ENCODE results near the gene NPAS2. TPM values are rescaled to one million over a fixed set of nuclear protein-coding genes. Genes with fewer than 3 reads are reported as not detected.

Gene NPAS2
- polyA plus RNA-seq, 2 donors: 62.7 to 70.0 TPM

DNA sequence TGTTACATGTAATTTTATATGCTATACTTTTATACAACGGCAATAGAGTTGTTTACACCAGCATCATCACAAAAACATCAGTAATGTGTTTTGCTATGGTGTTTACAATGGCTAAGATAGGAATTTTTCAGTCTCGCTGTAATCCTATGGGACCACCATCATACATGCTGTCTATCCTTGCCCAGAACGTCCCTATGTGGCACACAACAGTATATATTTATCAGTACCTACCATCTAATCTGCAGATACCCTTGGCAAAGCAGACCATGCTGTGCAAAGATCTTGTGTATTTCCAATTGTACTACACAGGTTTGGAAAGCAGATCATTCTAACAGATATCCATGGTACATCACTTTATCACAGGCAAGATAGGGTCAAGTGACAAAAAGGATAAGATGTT is 197.4 kb downstream of the NPAS2 start:
- H3K27me3 ChIP-seq (ENCODE audit: control insufficient read depth in 1 of 2, insufficient read depth in 2 of 2, low read length in 2 of 2): no peaks in the 10 kb centered on the region
- H3K9me3 ChIP-seq (ENCODE audit: control insufficient read depth in 2 of 2, insufficient read depth in 1 of 2, low read depth in 1 of 2, low read length in 1 of 2): no peaks in the 10 kb centered on the region
- WGBS, 2 donors: 82 to 86% methylated on average over 3 of the region's 3 CpGs
- H3K27ac ChIP-seq (ENCODE audit: low read depth in 2 of 2, low read length in 1 of 2): no peak overlapping the region
- H3K4me3 ChIP-seq (ENCODE audit: low read depth in 1 of 2, low read length in 2 of 2): no peak overlapping the region
- H3K4me1 ChIP-seq (ENCODE audit: control insufficient read depth in 2 of 2, insufficient read depth in 2 of 2, low read length in 1 of 2): no peaks in the 10 kb centered on the region
- peaks cover 5 to 13% of the 10 kb centered on the region in 2 donors for H3K36me3 ChIP-seq (ENCODE audit: control insufficient read depth in 2 of 2, insufficient read depth in 2 of 2, low read length in 1 of 2)

DNA sequence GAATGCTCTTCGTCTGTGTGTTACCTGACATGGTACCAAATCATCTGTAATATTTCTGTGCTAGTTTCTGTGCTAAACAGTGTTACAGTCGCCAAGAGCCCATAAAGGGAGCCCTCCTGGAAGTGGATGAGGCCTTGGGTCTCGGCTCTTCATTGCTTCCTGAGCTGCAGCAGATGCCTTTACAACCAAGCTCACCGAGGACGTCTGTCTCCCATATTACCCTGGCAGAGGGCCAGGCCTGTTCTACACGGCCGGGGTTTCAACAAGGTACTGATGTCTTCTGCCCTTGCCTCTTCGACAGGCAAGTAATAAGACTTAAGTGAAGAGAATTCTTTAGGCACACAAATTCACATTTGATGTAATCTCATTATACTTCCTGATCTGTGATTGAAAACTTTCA is 199.0 kb downstream of the NPAS2 start:
- peaks cover 5 to 13% of the 10 kb centered on the region in 2 donors for H3K36me3 ChIP-seq (ENCODE audit: control insufficient read depth in 2 of 2, insufficient read depth in 2 of 2, low read length in 1 of 2)
- no peaks in the 10 kb centered on the region for H3K27me3 ChIP-seq (ENCODE audit: control insufficient read depth in 1 of 2, insufficient read depth in 2 of 2, low read length in 2 of 2)
- no peak overlapping the region for H3K27ac ChIP-seq (ENCODE audit: low read depth in 2 of 2, low read length in 1 of 2)
- WGBS, 2 donors: 69 to 72% methylated on average over 8 of the region's 8 CpGs
- no peaks in the 10 kb centered on the region for H3K9me3 ChIP-seq (ENCODE audit: control insufficient read depth in 2 of 2, insufficient read depth in 1 of 2, low read depth in 1 of 2, low read length in 1 of 2)
- H3K4me1 ChIP-seq (ENCODE audit: control insufficient read depth in 2 of 2, insufficient read depth in 2 of 2, low read length in 1 of 2): no peaks in the 10 kb centered on the region
- H3K4me3 ChIP-seq (ENCODE audit: low read depth in 1 of 2, low read length in 2 of 2): no peak overlapping the region

DNA sequence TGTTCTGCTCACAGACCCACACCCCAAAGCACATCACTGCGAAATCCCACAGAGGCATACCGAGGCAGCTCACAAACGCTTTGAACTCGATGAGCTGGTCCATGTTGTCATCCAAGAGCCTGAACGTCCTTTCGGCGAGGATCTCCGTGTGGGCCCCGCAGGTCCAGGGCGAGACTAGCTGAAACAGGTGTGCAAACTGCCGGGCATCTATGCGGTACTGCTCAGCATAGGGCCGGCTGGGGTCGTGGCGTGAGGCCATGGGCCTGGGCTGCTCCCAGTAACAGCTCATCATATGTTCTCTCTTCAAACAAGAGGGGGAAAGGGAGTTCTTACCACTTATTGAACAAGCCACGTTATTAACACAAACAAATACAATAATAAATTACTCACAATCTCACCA is 202.3 kb downstream of the NPAS2 start:
- 79 to 88% methylated on average over 16 of the region's 16 CpGs for WGBS, 2 donors

DNA sequence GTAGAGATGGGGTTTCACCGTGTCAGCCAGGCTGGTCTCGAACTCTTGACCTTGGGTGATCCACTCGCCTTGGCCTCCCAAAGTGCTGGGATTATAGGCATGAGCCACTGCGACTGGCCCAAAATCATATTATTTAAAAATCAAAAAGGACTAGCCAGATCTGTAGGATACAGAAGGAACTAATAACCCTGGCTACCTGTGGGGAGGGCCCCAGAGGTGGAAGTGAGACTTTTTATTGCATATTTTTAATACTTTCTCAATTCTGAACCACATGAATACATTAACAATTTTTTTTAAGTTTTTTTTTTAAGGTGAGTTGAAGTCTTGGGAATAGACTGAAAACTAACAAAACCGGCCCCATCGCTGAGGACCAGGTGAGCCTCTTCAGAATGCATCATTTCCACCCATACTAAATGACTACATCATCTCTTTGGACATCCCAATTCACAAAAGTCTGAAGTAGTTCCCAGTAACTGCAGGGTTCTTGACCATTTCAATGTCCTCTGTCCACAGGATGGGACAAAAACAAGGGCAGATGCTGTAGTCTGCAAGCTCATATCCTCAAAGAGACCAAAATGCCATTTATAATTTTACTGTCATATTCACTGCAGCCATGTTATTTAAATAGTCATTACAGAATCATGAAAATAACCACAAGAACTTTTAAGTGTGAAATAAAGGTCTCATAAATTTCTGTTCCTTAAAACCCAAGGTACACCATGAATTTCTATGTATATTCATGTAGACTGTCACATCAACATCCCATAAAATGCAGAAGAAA is 203.6 kb downstream of the NPAS2 start:
- Histone ChIP-seq H3K36me3 (ENCODE audit: control insufficient read depth in 2 of 2, insufficient read depth in 2 of 2, low read length in 1 of 2) (peaks cover 13 to 14% of the 10 kb centered on the region in 2 donors), H3K27ac (ENCODE audit: low read depth in 2 of 2, low read length in 1 of 2) (no peak overlapping the region)
- 94 to 97% methylated on average over 6 of the region's 6 CpGs for WGBS, 2 donors

More for the DNA sequence above, 202.3 kb downstream of the NPAS2 start:
- no peak overlapping the region for H3K4me3 ChIP-seq (ENCODE audit: low read depth in 1 of 2, low read length in 2 of 2)
- no peaks in the 10 kb centered on the region for H3K27me3 ChIP-seq (ENCODE audit: control insufficient read depth in 1 of 2, insufficient read depth in 2 of 2, low read length in 2 of 2)
- peaks cover 12 to 13% of the 10 kb centered on the region in 2 donors for H3K36me3 ChIP-seq (ENCODE audit: control insufficient read depth in 2 of 2, insufficient read depth in 2 of 2, low read length in 1 of 2)
- H3K9me3 ChIP-seq (ENCODE audit: control insufficient read depth in 2 of 2, insufficient read depth in 1 of 2, low read depth in 1 of 2, low read length in 1 of 2): no peaks in the 10 kb centered on the region
- no peaks in the 10 kb centered on the region for H3K4me1 ChIP-seq (ENCODE audit: control insufficient read depth in 2 of 2, insufficient read depth in 2 of 2, low read length in 1 of 2)
- H3K27ac ChIP-seq (ENCODE audit: low read depth in 2 of 2, low read length in 1 of 2): no peak overlapping the region

DNA sequence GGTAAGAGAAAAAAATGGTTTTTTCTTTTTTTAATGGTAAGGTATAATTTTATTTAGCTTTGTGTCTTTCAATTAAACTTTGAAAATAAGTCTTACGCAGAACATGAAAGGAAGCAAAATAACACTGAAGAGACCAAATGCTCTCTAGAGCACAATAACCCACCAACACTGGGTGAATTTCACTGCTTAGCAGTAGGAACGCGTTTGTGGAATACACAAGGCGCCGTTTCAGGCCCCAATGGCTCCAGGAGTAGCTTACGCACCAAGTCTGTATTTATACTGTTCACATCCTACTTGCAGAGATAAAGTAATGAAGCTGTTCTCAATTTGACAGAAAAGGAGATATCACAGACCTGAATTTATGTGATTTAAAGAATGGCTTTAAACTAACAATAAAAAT is 205.6 kb downstream of the NPAS2 start:
- Histone ChIP-seq H3K27me3 (ENCODE audit: control insufficient read depth in 1 of 2, insufficient read depth in 2 of 2, low read length in 2 of 2) (no peaks in the 10 kb centered on the region), H3K4me1 (ENCODE audit: control insufficient read depth in 2 of 2, insufficient read depth in 2 of 2, low read length in 1 of 2) (no peaks in the 10 kb centered on the region), H3K4me3 (ENCODE audit: low read depth in 1 of 2, low read length in 2 of 2) (no peak overlapping the region), H3K36me3 (ENCODE audit: control insufficient read depth in 2 of 2, insufficient read depth in 2 of 2, low read length in 1 of 2) (peaks cover 14 to 16% of the 10 kb centered on the region in 2 donors), H3K9me3 (ENCODE audit: control insufficient read depth in 2 of 2, insufficient read depth in 1 of 2, low read depth in 1 of 2, low read length in 1 of 2) (no peaks in the 10 kb centered on the region), H3K27ac (ENCODE audit: low read depth in 2 of 2, low read length in 1 of 2) (no peak overlapping the region)
- WGBS, 2 donors: 93% methylated on average over 6 of the region's 6 CpGs

More for the DNA sequence above, 203.6 kb downstream of the NPAS2 start:
- Histone ChIP-seq H3K4me3 (ENCODE audit: low read depth in 1 of 2, low read length in 2 of 2) (no peak overlapping the region), H3K27me3 (ENCODE audit: control insufficient read depth in 1 of 2, insufficient read depth in 2 of 2, low read length in 2 of 2) (no peaks in the 10 kb centered on the region), H3K9me3 (ENCODE audit: control insufficient read depth in 2 of 2, insufficient read depth in 1 of 2, low read depth in 1 of 2, low read length in 1 of 2) (no peaks in the 10 kb centered on the region), H3K4me1 (ENCODE audit: control insufficient read depth in 2 of 2, insufficient read depth in 2 of 2, low read length in 1 of 2) (no peaks in the 10 kb centered on the region)

DNA sequence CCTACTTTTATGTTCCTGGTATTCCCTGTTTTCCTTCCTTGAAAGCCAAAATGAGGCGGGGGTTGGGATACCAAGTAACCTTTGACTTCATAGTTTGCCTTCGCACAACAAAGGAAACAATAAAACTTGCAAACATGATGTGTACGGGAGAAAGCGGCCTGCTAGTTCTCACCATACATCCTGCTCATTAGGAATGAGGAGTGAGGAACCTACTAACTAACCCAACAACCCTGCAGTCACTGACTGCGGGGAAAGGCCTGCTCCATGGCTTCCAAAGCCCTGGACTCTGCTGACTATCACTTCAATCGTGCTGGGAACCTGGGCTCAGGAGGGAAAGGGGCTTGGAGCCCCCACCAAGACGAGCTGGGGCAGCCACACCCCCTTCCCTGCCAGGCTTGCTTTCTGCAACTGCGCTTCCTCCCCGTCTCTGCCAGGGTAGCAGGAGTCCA is 206.3 kb downstream of the NPAS2 start:
- 63 to 66% methylated on average over 9 of the region's 9 CpGs for WGBS, 2 donors
- peaks cover 13 to 19% of the 10 kb centered on the region in 2 donors for H3K36me3 ChIP-seq (ENCODE audit: control insufficient read depth in 2 of 2, insufficient read depth in 2 of 2, low read length in 1 of 2)

DNA sequence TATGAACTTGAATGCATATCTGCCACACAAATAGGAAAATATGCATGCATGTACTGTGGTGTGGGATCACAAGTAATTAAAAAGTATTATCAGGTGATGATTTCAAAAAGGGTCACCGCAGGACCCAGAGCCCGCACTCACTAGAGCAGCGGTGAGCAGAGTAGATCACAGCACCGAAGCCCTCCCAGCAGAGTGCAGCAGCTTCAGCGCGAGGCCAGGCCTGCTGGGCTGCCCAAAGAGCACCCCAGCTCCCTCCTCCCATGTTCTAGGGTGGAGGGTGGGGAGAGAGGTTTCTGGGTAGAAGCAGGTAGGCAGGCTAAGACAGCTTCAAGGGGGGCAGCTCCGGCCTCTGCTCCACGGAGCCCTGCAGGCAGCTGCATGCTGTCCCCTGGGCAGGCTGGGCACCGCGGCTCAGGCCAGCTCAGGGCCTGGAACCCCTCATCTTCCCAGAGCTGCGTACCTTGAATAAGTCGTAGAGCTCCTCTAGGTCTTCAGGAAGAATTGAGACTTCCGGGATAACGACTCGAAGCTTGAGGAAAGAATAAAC is 207.1 kb downstream of the NPAS2 start:
- Histone ChIP-seq H3K4me3 (ENCODE audit: low read depth in 1 of 2, low read length in 2 of 2) (no peak overlapping the region), H3K36me3 (ENCODE audit: control insufficient read depth in 2 of 2, insufficient read depth in 2 of 2, low read length in 1 of 2) (peaks cover 9 to 19% of the 10 kb centered on the region in 2 donors), H3K27me3 (ENCODE audit: control insufficient read depth in 1 of 2, insufficient read depth in 2 of 2, low read length in 2 of 2) (no peaks in the 10 kb centered on the region), H3K4me1 (ENCODE audit: control insufficient read depth in 2 of 2, insufficient read depth in 2 of 2, low read length in 1 of 2) (no peaks in the 10 kb centered on the region), H3K9me3 (ENCODE audit: control insufficient read depth in 2 of 2, insufficient read depth in 1 of 2, low read depth in 1 of 2, low read length in 1 of 2) (no peaks in the 10 kb centered on the region), H3K27ac (ENCODE audit: low read depth in 2 of 2, low read length in 1 of 2) (no peak overlapping the region)
- WGBS, 2 donors: 87 to 92% methylated on average over 15 of the region's 15 CpGs

More for the DNA sequence above, 206.3 kb downstream of the NPAS2 start:
- Histone ChIP-seq H3K9me3 (ENCODE audit: control insufficient read depth in 2 of 2, insufficient read depth in 1 of 2, low read depth in 1 of 2, low read length in 1 of 2) (no peaks in the 10 kb centered on the region), H3K27me3 (ENCODE audit: control insufficient read depth in 1 of 2, insufficient read depth in 2 of 2, low read length in 2 of 2) (no peaks in the 10 kb centered on the region), H3K4me3 (ENCODE audit: low read depth in 1 of 2, low read length in 2 of 2) (no peak overlapping the region), H3K27ac (ENCODE audit: low read depth in 2 of 2, low read length in 1 of 2) (no peak overlapping the region), H3K4me1 (ENCODE audit: control insufficient read depth in 2 of 2, insufficient read depth in 2 of 2, low read length in 1 of 2) (no peaks in the 10 kb centered on the region)

DNA sequence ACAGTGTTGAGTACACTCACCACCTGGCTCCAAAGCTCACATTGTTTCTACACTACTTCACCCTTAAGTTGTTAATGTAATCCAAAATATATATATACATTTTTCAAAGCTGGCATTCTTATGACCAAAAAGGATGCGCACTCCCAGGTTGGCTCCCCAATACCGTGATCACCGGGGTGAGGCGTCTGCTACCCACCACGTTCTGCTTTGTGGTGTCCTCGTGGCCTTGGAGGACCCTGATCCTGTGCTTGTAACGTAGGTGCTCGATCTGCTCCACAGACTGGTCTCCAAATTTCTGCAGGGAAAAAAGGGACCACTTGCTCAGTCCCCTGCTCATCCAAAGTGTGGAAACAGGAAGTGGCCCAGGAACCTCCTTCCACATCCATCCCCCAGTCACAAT is 207.9 kb downstream of the NPAS2 start:
- peaks cover 6 to 23% of the 10 kb centered on the region in 2 donors for H3K36me3 ChIP-seq (ENCODE audit: control insufficient read depth in 2 of 2, insufficient read depth in 2 of 2, low read length in 1 of 2)

DNA sequence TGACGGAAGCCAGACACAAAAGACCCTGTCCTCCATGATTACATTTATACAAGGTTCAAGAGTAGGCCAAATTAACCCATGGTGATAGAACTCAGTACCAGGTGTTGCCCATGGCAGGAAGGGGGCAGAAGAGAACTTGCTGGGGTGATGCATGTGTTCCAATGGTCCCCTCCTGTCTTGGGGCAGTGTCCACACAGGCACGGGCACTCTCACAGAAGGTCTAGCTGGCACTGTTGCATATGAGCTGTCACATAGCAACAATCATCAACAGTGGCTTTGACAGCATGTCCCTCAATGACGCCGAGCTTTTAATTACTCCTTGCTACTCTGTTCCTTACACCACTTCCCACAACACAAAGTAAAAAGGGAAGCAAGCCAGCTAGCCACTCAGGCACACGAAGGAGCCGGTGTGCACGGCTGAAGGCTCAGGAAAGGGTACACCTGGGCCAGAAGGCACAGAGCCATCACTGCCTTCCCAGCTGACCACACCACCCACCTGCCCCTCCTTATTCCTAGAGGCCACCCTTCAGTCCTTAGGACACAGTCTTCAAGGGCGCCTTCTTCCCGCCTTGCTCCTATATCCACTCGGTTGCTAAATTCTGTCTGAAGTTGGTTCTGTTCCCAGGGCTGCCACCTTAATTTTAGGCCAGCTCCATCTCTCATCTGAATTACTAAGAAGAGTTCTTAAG is 211.1 kb downstream of the NPAS2 start:
- H3K27ac ChIP-seq (ENCODE audit: low read depth in 2 of 2, low read length in 1 of 2): no peak overlapping the region
- 83 to 87% methylated on average over 10 of the region's 10 CpGs for WGBS, 2 donors
- peaks cover 6 to 37% of the 10 kb centered on the region in 2 donors for H3K36me3 ChIP-seq (ENCODE audit: control insufficient read depth in 2 of 2, insufficient read depth in 2 of 2, low read length in 1 of 2)
- no peaks in the 10 kb centered on the region for H3K9me3 ChIP-seq (ENCODE audit: control insufficient read depth in 2 of 2, insufficient read depth in 1 of 2, low read depth in 1 of 2, low read length in 1 of 2)
- H3K27me3 ChIP-seq (ENCODE audit: control insufficient read depth in 1 of 2, insufficient read depth in 2 of 2, low read length in 2 of 2): no peaks in the 10 kb centered on the region
- no peaks in the 10 kb centered on the region for H3K4me1 ChIP-seq (ENCODE audit: control insufficient read depth in 2 of 2, insufficient read depth in 2 of 2, low read length in 1 of 2)
- H3K4me3 ChIP-seq (ENCODE audit: low read depth in 1 of 2, low read length in 2 of 2): no peak overlapping the region

More for the DNA sequence above, 207.9 kb downstream of the NPAS2 start:
- Histone ChIP-seq H3K9me3 (ENCODE audit: control insufficient read depth in 2 of 2, insufficient read depth in 1 of 2, low read depth in 1 of 2, low read length in 1 of 2) (no peaks in the 10 kb centered on the region), H3K27me3 (ENCODE audit: control insufficient read depth in 1 of 2, insufficient read depth in 2 of 2, low read length in 2 of 2) (no peaks in the 10 kb centered on the region), H3K4me3 (ENCODE audit: low read depth in 1 of 2, low read length in 2 of 2) (no peak overlapping the region), H3K27ac (ENCODE audit: low read depth in 2 of 2, low read length in 1 of 2) (no peak overlapping the region), H3K4me1 (ENCODE audit: control insufficient read depth in 2 of 2, insufficient read depth in 2 of 2, low read length in 1 of 2) (no peaks in the 10 kb centered on the region)
- 94 to 96% methylated on average over 8 of the region's 8 CpGs for WGBS, 2 donors
